GM19324 (cell line): ENCODE measurements around the gene EPB41L4A.

Experiments
- ATAC-seq: cut with Tn5 transposase; IDR thresholded peaks from one replicate; pipeline ENCODE4 v1.9.1; 2021; ENCODE audit warnings: mild to moderate bottlenecking, moderate library complexity; ENCODE audit not compliant: unreplicated experiment, low FRiP score

Gene EPB41L4A

DNA sequence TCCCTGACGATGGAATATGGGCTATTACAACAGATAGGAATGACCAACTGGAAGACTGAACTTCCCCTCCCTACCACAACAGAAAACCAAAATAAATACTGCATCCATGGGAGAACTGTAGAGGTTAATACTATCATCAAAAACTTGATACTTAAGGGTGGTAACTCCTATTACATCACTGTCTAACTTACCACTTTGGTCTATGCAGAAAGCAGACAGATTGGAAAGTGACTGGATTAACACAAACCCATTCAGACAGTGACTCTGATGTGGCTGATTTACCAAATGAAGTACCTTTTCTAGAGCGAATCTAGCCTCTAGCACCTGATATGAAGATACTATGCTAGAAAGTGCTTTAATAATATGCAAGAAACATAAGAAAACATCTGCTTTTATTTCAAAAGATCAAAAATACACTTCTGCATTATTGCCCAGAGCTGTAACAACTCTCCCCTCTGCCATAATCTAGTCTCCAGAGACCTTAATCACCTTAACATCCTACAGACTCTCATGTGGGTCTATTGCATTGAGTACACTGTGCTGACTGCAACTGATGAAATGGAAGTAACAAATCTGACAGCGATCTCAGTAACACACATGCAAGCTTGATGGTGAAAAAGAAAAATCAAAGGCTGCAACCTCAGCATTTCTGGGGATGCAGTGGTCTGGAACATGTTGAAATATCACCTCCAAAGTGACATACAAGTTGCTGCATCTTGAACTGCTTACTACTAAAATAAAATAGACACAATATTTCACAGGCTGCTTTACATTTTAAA, 62.7 kb downstream of the EPB41L4A start:
- ATAC-seq = no peak

DNA sequence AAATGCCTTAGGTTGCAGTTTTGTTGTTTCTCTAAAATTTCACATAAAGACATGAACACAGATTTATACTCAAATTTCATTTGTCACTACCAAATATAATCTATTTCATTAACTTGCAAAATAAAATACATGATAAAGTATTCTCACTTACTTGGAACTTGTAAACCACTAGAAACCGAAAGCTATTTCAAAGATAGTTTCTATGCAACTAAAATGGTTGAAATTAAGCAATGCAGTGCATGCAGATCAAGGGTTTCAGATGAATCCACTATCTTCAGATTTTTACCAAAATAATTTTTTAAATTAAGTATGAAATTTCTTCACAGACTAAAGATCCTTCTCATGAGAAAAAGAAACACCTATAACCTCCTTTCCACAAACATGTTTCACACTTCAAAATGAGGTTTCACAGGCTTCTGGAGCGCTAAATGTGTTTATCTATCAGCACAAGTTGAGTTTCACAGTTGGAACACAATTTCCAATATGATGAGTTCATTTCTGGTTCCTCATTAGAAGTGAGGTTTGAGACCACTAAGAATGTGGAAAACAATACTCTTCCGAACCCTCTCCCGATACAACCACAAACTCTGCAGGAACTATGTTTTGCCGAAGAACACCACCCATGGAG, 63.9 kb downstream of the EPB41L4A start:
- no peak for ATAC-seq

DNA sequence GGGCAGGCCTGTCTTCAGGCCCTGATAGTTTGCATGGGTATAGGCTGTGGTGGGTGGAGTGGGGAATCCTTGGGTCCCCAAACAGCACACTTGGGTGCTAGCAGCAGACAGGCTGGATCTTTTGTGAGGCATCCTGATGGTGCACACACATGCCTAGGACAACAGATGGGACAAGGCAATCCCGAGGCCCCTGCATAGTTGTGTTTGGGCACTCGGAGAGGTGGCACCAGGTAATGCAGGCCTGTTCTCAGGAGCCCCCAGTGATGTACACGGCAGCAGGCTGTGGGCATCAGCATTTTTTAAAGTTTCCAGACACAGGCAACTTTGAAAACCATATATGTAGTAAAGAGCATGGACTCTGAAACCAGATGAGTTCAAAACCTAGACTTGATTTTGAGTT, 65.4 kb downstream of the EPB41L4A start:
- no peak for ATAC-seq

DNA sequence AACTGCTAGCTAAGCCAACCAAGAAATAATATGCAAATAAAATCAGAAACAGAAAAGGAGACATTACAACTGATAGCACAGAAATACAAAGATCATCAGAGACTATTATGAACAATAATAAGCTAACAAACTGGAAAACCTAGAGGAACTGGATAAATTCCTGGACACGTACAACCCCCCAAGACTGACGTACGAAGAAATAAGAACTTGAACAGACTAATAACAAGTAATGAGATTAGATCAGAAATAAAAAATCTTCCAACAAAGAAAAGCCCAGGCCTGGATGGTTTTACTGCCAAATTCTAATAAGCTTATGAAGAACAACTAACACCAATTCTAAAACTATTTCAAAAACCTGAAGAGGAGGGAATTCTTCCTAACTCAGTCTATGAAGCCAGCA, 67.9 kb downstream of the EPB41L4A start:
- no peak for ATAC-seq

DNA sequence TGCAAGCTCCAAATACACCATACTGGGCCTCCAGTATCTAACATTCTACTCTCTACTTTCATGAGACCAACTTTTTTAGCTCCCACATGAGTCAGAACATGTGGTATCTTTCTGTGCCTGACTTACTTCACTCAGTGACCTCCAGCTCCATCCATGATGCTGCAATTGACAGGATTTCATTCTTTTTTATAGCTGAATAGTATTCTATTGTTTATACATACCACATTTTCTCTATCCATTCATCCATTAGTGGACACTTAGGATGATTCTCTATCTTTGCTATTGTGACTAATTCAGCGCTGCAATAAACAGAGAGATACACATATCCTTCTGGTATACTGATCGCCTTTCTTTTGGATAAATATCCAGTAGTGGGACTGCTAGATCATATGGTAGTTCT, 68.5 kb downstream of the EPB41L4A start:
- ATAC-seq = no peak

DNA sequence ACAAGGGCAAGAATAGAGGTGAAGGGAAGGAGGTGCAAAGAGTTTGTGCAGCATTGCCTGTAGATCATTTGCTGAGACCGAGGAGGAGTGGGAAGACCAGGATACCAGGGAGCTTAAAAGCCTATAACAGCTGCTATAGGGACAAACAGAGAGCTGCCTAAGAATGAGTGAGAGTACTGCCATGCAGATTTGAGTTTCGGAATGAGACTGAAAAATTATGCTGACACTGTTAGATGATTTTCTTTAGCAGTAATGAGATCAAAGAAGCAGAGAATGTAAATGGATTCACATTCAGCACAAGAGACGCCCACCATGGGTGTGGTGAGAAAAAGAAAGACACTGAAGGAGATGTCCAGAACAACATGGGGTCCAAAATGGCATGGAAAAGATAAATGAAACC, 69.7 kb downstream of the EPB41L4A start:
- no peak for ATAC-seq

DNA sequence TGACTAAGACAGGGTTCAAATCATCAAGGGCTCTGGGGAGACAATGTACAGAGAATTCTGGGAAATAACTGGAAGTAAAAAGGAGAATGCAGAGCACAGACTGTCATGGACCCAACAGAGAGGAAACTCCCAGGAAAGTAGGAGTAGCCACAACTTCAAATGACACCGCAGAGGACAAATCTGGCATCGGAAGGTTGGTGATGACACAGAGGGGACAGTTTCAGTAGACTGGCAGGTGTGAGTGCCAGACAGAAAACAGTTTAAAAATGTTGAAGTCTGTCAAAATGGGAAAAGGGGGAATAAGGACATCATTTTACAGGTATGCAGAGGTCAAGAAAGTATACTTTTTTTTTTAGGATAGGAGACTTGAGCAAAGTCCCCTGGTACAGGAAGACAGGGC, 70.2 kb downstream of the EPB41L4A start:
- ATAC-seq = no peak

DNA sequence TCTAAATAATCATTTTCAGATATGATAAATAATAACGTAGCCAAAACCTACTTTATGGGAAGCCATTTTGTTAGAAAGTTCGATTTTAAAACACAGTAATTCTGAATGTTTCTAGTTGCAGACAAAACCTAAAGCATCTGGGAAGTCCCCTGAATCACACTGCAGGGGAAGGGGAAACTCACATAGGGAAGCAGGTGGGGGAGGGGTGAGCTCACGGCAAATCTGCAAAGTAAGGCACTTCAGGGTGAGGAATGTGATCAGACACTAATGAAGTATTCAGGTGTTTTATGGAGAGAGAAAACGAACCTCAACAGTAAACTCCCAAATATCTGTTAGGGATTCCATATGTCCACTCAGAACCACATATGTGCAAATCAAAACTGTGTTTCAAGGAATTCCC, 70.7 kb downstream of the EPB41L4A start:
- ATAC-seq = no peak

DNA sequence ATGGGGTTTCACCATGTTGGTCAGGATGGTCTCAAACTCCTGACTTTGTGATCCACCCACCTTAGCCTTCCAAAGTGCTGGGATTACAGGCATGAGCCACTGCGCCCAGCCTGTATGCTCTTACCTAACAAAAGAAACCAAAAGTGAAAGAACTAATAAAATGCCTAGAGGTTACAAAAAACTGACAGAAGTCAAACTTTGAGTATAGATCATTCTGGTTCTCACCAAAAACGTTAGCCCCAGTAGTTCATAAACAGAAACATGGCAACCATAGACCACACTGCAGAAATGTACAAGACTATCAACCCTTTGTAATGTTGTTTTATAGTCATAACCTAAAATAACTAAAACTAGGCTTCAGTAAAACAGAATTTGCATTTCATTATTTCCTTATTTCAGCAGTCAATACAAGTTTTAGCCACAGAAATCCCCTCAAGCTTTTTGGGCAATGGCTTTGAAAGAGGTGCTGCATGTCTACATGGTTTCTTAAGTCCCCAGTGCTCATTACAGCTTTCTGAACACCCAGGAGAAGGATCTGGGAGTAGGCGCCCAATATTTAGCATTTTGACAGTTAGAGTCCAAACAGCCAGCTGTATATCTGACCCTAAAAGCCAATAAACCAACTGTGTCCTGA, 72.5 kb downstream of the EPB41L4A start:
- no peak for ATAC-seq

DNA sequence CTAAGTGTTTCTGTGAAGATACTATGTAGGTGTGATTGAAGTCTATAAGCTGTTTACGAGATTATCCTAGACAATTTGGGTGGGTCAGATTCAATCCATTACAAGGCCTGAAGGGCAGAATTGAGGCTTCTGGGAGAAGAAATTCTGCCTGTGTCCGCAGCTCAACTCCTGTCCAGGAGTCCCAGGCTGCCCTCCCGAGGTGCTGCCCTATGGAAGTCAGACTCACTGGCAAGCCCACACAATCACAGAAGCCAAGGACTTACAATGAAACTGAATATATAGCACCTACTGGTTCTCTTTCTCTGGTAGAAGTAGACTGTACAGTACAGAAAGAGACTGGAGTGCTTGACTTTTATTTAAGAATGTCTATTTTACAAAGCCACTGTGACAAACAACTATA, 74.5 kb downstream of the EPB41L4A start:
- no peak for ATAC-seq

DNA sequence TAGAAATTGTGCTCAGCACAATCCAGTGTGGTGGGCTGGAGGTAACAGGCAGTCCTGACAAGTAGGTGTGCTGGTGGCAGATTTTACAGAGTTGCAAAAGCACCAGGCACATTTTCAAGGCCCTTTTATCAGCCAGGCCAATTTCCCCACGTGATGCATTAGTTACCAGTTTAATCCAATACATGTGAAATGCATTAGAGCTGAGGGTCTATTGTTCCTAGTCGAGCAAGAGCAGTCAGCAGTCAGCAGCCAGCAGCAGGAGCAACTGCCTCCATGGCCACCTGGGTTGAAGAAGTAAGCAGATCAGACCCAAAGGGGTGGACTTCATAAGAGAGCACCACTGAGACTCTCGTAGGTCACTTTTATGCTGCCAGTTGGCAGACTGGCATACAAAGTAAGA, 76.7 kb downstream of the EPB41L4A start:
- no peak for ATAC-seq

DNA sequence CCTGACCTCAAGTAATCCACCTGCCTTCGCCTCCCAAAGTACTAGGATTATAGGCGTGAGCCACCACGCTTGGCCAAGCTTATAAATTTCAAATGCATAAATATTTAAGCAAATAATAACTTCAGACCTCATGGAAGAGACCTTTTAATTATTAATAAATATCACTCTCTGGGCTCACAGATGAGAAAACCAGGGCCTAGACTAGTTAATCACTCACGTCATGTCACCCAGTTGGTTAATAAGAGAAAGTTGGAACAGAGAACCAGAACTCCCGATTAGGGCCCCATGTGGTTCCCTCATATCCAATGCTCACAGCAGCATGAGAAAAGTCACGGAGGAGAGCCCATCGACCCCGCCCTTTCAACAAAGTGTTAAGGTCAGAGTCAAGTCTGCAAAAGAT, 79.3 kb downstream of the EPB41L4A start:
- no peak for ATAC-seq

DNA sequence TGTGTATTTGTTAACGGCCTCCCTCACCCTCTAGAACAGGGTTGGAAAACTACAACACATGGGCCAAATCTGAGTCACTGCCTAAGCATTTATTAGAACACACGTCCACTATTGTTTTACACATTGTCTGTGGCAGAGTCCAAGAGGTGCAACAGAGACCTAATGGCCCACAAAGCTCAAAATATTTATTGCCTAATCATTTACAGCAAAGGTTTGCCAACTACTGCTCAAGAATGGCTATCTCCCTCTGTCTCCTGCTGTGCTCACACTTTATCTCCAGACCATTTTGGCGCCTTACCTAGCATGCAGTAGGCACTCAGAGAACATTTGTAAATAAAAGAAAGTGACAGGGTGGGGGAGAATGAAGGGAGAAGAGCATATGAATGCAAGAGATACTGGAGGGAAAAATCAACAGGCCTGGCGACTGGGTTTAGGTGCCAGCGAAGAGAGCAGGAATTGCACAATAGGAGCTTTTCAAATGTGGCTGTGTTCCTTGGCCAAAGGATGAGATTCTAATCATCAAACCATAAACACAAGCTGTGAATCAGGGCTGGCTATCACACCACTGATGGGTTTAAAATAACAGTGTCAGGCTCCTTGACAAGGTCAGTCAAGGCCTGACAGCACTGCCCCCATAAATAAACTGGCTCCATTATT, 80.3 kb downstream of the EPB41L4A start:
- ATAC-seq = no peak

DNA sequence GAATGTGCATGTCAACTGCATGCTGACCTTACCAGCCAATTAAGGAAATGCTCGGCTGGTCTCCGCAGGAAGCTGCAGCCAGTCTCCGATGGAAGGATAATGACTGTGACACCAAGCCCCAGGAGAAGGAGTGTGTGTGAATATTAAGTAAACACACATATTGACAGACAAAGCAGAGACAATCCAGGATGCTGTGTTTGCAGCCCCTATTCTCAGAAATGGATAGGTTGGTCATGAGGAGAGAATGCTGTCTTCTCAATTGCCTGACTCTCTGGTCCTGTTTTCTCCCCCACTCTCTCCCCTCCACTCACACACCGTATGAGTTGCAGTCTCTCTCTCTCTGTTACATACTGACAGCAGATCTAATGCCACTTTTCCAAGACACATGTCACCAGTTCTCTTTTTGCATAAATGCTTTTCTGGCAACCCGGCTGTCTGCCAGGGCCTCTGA, 85.7 kb downstream of the EPB41L4A start:
- no peak for ATAC-seq

DNA sequence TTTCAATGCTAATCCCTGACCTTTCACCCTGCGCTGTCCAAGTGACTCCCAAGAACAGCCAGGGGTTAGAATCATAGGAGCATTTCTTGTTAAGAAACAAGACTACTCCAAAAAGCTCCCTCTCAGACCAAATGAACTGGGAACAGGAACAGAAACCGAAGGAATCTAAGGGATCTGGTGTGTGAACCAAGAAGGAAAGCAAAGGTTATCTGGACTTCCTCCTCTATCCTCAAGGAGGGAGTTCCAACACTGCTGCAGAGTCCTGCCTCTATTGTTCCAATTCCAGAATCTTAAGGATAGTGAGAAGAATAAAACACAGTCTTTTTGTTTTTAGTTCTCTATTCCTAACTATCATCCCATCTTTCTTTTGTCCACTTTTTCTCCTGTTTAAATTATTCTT, 87.2 kb downstream of the EPB41L4A start:
- ATAC-seq = no peak

DNA sequence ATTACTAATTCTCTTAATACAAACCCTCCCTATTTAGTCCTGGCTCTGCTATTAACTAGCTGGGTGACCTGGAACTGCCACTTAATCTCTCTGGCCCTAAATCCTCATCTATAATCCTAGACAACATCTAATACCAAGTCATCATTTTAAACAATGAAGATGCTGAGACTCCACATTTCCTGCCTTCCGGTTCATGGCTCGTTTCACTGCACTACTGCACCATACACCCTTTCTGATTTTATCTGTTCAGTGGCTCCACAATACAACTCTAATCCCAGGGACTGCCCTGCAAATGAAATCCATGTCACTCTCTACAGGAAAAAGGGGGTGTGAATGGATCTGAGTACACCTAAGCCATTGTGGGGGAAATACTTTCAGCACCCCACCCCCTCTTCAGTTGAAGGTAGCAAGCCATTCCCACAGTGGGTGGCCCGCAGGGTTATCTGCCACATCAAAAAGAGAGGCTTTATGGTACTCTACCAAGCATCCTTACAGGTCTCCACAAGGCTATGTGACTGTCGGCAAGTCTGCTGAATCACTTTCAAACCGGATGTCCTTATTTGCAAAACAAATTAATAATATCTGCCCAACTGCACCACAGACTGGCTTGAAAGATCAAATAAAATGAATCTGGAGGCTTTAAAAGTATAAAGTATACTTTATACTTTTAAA, 89.5 kb downstream of the EPB41L4A start:
- ATAC-seq = peak; percentile 88

DNA sequence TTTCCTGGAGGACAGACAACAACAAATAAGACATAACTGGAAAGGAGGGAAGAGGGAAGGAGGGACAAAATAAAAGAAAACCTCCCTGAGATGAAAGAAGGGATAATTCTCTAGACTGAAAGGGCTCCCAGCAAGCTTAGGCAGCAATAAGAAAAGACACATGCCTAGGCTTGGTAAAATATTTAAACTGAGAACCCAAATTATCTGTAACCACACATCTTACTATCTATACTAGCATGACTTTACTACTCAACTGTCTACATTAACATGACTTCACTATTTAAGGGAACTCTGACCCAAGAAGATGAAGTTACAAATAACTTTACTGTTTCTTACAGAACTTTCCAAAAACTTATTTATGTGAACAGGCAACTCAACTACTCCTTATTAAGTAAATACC, 95.9 kb downstream of the EPB41L4A start:
- no peak for ATAC-seq

DNA sequence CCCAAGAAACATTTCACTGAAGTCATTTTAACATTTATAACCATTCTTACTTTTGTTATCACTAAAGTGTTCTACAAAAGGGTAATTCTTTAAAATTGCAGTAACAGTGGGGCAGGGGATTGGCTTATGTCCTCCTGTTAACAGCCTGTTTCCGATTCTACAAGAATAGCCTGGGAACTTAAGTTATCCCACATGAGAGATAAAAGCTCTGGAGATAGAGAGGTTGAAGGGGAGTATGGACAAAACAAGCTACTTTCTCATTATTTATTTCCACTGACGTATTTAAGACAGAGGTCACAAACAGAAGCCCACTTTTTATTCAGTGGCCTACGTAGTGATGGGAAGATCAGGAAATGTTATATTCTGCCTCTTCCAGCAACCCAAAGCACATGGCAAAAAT, 98.7 kb downstream of the EPB41L4A start:
- no peak for ATAC-seq

DNA sequence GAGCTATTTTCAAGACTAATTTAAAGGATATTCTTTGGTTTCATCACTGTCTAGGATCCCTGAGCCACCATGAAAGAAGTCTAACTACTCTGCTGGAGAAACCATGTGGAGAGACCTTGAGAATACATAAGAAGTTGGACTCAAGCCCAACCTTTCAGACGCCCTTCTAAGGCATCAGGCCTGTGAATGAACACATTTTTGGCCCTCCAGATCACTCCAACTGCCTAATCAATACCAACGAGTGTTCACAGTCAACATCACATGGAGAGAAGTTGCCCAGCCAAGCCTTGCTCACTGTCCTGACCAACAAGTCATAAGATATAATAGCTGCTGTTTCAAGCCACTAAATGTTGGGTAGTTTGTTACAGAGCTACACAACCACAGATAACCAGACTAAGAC, 100.7 kb downstream of the EPB41L4A start:
- no peak for ATAC-seq

DNA sequence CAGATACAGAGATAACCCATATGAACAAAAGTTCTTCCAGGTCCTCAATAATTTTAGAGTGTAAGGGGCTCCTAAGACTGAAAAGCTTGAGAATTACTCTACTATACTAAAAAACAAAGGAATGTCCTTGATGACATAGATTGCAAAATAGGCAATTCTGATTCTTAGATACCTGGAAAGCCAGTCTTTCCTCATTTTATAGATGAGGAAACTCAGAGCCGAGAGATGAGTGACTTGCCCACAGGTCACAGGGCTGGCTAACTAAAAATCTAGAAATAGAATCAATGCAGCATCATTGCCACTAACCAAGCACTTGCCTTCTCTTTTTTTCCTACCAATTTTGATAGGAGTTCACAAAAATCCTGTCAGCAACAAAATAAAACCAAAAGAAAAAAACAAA, 101.2 kb downstream of the EPB41L4A start:
- no peak for ATAC-seq

DNA sequence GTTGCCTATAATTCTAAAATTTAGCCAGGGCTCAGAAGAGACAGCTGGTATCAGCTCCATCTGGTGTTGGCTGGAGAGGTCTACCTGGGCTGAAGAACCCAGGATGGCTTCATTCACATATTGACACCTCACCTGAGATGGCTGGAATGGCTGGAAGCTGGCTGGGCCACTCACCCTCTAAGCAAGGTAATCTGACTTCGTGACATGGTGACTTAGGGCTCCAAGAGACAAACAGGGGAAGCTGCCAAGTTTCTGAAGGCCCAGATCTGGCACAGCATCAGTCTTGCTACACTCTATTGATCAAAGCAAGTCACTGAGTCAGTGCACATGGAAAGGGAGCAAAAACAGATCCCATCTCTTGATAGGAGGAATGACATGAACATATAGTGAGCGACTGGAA, 102.3 kb downstream of the EPB41L4A start:
- ATAC-seq = no peak
